HepG2 (cell line): ENCODE measurements around the gene ARHGAP26. TPM values are rescaled to one million over a fixed set of nuclear protein-coding genes. Genes with fewer than 3 reads are reported as not detected.

Source experiments
- ATF5 ChIP-seq: sonication (generic); formaldehyde crosslinking; IDR thresholded peaks from 2 replicates; pipeline ENCODE4 v1.4.0; 2020; ENCODE audit warnings: mild to moderate bottlenecking, low read depth, missing genetic modification reagents
- GRHL1 ChIP-seq: sonication (generic); formaldehyde crosslinking; conservative IDR thresholded peaks from 2 replicates; pipeline ENCODE4 v1.8.0; 2022; ENCODE audit warnings: missing genetic modification reagents
- RBM39 ChIP-seq: fragments of 200-400 bp; formaldehyde crosslinking; IDR thresholded peaks from one replicate; pipeline ENCODE4 v1.6.1; 2018; ENCODE audit warnings: antibody characterized with exemption, mild to moderate bottlenecking, low read depth, low read length; ENCODE audit not compliant: poor library complexity, severe bottlenecking
- RERE ChIP-seq: IDR thresholded peaks from 2 replicates; pipeline ENCODE4 v1.6.1; 2016; ENCODE audit warnings: low read depth, missing genetic modification reagents, missing compliant biosample characterization
- ZNF33A ChIP-seq: sonication (generic); formaldehyde crosslinking; IDR thresholded peaks from 2 replicates; pipeline ENCODE4 v1.5.1; 2020; ENCODE audit warnings: missing genetic modification reagents, mild to moderate bottlenecking, moderate library complexity, borderline replicate concordance
- ZNF547 ChIP-seq: sonication (generic); formaldehyde crosslinking; IDR thresholded peaks from 2 replicates; pipeline ENCODE4 v1.5.1; 2020; ENCODE audit warnings: mild to moderate bottlenecking, missing genetic modification reagents
- ZNF576 ChIP-seq: sonication (generic); formaldehyde crosslinking; IDR thresholded peaks from 2 replicates; pipeline ENCODE4 v1.4.0; 2020; ENCODE audit warnings: mild to moderate bottlenecking, missing genetic modification reagents
- ZNF775 ChIP-seq: sonication (generic); formaldehyde crosslinking; IDR thresholded peaks from 2 replicates; pipeline ENCODE4 v1.4.0; 2020; ENCODE audit warnings: missing genetic modification reagents, mild to moderate bottlenecking, moderate library complexity, borderline replicate concordance
- polyA plus RNA-seq, 8 experiments: library from polyadenylated mRNA; depleted of rRNA in 3 of 8; stranded (reverse) in 7 of 8; unstranded in 1 of 8; fragments of >200 nt; fragmentation: Illumina TruSeq in 4 of 8; extraction: Trizol in 4 of 8; gene quantifications; 2 replicates each; pipeline versions ENCODE4 v1.2.1 to v1.2.3, GENCODE V29; 2011 to 2016; ENCODE audit warnings: low read depth in 4 of 8, missing spikeins in 1 of 8, mixed read lengths in 1 of 8; ENCODE audit not compliant: insufficient read depth in 1 of 8
- total RNA-seq, 5 experiments: library from RNA; depleted of rRNA; stranded (reverse); fragments of >200 nt; fragmentation: Illumina TruSeq; extraction: Trizol; gene quantifications; 2 replicates each; pipeline ENCODE4 v1.2.3, GENCODE V29; 2016; ENCODE audit warnings: low read depth in 1 of 5
- TF ChIP-seq, protein P1 (sequence below): sonication (generic); formaldehyde crosslinking; IDR thresholded peaks from 2 replicates; pipeline ENCODE4 v1.4.0; 2020; ENCODE audit warnings: missing genetic modification reagents, mild to moderate bottlenecking, borderline replicate concordance
- TF ChIP-seq, protein P2 (sequence below): sonication (generic); formaldehyde crosslinking; IDR thresholded peaks from 2 replicates; pipeline ENCODE4 v1.4.0; 2020; ENCODE audit warnings: missing genetic modification reagents
- TF ChIP-seq, protein P3 (sequence below): sonication (generic); formaldehyde crosslinking; IDR thresholded peaks from 2 replicates; pipeline ENCODE4 v1.8.1; 2023; ENCODE audit warnings: mild to moderate bottlenecking, missing genetic modification reagents

Gene ARHGAP26
- total and polyA plus RNA-seq, 2 of the 13 experiments (the other 11 are each of a cell fraction or from before 2014, with no cell fraction given), result 9.6 to 18.2 TPM

DNA sequence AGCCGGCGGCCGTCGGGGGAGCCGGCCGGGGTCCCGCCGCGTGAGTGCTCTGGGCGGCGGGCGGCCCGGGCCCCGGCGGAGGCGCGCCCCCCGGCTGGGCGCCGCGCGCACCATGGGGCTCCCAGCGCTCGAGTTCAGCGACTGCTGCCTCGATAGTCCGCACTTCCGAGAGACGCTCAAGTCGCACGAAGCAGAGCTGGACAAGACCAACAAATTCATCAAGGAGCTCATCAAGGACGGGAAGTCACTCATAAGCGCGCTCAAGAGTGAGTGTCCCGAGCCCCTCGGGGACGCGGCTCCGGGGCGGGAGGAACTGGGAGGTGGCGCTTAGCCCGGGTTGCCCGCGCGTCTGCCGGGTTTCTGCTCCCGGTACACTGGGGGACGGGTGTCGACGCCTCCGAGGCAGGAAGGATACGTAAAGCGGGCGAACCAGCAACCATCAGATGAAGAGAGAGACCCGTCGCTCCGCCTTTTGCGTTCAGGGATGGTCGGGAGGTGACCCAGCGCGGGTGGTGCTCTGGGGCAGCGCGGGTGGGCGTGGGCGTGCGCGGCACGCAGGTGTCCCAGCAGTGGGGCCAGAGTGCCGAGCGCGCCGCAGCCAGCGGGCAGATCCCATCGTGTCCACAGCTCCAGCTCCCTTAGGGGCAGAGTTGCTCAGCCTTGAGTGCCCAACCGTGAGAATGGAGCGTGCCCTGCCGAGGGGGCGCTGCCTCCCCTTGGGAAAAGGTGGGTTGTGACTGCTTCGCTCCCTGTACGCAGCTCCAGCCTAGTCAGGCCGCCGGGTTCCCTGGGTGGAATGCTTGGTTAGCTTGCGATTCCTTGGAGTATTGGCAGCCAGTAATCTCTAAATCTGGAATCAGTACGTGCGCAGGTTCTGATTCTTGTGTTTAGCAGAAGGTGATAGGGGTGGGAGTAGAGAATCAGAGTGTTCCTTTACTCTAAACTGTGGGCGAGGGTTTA, 753 bp downstream of the ARHGAP26 start (continued):
- TF ChIP-seq GRHL1 (no peak), RERE (CRISPR knock-in tag) (no peak), ZNF576 (CRISPR knock-in tag) (no peak), ATF5 (0 out of 2 replicates have a peak, but pooled peaks have one; percentile 16), RBM39 (peak; percentile 50), ZNF33A (CRISPR knock-in tag) (no peak), ZNF775 (CRISPR knock-in tag) (no peak), ZNF547 (CRISPR knock-in tag) (peak; percentile 74; the same call in 1 of the 2 replicates)
- TF ChIP-seq, protein P1, sequence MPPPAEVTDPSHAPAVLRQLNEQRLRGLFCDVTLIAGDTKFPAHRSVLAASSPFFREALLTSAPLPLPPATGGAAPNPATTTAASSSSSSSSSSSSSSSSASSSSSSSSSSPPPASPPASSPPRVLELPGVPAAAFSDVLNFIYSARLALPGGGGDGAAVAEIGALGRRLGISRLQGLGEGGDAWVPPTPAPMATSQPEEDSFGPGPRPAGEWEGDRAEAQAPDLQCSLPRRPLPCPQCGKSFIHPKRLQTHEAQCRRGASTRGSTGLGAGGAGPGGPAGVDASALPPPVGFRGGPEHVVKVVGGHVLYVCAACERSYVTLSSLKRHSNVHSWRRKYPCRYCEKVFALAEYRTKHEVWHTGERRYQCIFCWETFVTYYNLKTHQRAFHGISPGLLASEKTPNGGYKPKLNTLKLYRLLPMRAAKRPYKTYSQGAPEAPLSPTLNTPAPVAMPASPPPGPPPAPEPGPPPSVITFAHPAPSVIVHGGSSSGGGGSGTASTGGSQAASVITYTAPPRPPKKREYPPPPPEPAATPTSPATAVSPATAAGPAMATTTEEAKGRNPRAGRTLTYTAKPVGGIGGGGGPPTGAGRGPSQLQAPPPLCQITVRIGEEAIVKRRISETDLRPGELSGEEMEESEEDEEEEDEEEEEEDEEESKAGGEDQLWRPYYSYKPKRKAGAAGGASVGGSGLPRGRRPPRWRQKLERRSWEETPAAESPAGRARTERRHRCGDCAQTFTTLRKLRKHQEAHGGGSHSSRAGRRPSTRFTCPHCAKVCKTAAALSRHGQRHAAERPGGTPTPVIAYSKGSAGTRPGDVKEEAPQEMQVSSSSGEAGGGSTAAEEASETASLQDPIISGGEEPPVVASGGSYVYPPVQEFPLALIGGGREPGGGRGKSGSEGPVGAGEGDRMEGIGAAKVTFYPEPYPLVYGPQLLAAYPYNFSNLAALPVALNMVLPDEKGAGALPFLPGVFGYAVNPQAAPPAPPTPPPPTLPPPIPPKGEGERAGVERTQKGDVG (CRISPR knock-in tag), result peak; percentile 46; the same call in 1 of the 2 replicates
- TF ChIP-seq, protein P2, sequence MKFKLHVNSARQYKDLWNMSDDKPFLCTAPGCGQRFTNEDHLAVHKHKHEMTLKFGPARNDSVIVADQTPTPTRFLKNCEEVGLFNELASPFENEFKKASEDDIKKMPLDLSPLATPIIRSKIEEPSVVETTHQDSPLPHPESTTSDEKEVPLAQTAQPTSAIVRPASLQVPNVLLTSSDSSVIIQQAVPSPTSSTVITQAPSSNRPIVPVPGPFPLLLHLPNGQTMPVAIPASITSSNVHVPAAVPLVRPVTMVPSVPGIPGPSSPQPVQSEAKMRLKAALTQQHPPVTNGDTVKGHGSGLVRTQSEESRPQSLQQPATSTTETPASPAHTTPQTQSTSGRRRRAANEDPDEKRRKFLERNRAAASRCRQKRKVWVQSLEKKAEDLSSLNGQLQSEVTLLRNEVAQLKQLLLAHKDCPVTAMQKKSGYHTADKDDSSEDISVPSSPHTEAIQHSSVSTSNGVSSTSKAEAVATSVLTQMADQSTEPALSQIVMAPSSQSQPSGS, result 0 out of 2 replicates have a peak, but pooled peaks have one; percentile 45
- TF ChIP-seq, protein P3, sequence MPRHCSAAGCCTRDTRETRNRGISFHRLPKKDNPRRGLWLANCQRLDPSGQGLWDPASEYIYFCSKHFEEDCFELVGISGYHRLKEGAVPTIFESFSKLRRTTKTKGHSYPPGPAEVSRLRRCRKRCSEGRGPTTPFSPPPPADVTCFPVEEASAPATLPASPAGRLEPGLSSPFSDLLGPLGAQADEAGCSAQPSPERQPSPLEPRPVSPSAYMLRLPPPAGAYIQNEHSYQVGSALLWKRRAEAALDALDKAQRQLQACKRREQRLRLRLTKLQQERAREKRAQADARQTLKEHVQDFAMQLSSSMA (CRISPR knock-in tag), result 0 out of 2 replicates have a peak, but pooled peaks have one; percentile 45
